Activated T-helper 1 cell treated with Interleukin-2 at 50 U/mL for 16 hours (primary cell): ENCODE data around the gene IL34.

ENCODE experiments used
- DNase-seq: peaks from one replicate; pipeline ENCODE4 v3.0.0-alpha.2; 2020; ENCODE audit warnings: low read depth

IL34 gene

GRCh38 chr16:70702624-70703023, 56.3 kb downstream of the IL34 start:
- DNase-seq = no peak

DNA sequence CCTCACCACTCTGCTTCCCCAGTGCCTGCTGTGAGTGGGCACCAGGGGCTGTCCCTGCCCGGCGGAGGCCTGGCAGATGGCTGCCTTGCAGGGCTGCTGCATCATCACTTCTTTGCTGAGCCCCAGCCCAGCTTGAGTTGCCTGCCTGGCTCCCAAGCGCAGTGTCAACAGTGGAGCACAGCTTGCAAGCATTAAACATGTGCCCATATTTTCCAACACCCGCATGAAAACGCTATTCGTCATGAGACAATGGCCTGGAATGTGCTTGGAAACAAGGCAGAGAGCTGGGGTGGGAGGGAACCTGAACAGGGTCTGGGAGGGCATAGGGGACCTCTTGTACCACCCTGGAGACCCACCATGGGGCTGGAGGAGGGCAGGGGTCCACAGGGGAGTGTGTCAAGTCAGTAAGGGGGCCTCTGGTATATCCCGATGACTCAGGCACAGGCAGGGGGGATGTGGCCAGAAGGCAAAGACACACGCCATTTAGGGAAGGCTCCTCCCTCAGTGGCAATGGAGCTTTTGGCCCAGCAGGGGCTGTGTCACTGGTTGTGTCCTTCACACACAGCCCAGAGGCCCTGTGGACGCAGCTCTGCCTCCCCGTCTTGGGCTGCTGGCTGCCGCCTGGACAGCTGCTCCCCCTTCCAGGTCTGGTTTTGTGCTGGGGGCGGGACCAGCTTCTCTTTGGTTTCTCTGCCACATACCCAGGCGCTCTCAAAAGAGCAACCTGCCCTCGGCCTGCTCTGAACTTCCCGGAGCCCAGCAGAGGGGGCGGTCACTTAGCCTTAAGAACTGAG, 56.9 kb downstream of the IL34 start:
- no peak for DNase-seq

- no peak for DNase-seq
Measured at GRCh38 chr16:70703835-70704381, 57.5 kb downstream of the IL34 start.

DNA sequence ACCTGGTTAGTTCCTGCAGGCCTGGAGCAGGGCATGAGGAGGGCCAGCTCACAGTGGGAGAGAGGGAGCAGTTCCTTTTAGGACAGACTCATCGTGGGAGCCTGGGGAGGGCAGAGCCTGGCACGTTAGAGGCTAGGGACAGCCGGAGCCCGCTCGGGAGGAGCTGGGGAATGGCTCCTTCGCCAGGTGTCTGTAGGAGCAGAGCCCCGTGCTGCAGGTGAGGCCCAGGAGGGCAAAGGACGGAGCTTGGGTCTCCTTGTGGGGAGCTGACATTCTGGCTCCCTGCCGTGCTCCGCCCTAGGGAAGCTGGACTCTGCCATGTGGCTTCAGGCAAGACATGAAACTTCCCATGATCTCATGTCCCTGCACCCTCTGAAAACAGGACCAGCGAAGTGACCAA, 58.2 kb downstream of the IL34 start:
- DNase-seq = no peak

GRCh38 chr16:70705056-70705455, 58.7 kb downstream of the IL34 start:
- DNase-seq = no peak

DNA sequence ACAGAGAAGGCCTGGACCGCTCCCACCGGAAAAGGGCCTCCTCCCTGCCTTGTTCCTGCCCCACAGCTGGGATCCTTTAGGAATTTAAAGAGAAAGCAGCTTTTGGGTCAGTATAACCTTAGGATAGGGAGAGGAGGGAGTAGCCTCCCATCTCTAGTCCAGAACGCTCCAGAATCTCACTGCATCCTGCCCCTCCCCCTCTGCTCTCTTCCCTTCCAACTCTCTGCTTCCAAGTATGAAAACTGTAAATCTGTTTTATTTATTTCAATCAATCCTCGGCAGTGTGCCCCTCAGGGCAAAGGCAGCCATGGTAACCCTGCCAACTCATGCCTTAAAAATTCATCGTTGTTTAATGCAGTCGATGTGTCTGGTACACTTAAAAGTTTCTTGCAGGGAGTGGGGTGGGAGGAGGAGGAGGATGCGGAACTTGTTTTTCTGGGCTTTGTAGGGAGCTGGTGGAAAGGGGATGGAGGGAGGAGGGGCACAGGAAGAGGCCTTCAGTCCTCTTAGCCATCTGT, 60.6 kb downstream of the IL34 start:
- DNase-seq = no peak

DNA sequence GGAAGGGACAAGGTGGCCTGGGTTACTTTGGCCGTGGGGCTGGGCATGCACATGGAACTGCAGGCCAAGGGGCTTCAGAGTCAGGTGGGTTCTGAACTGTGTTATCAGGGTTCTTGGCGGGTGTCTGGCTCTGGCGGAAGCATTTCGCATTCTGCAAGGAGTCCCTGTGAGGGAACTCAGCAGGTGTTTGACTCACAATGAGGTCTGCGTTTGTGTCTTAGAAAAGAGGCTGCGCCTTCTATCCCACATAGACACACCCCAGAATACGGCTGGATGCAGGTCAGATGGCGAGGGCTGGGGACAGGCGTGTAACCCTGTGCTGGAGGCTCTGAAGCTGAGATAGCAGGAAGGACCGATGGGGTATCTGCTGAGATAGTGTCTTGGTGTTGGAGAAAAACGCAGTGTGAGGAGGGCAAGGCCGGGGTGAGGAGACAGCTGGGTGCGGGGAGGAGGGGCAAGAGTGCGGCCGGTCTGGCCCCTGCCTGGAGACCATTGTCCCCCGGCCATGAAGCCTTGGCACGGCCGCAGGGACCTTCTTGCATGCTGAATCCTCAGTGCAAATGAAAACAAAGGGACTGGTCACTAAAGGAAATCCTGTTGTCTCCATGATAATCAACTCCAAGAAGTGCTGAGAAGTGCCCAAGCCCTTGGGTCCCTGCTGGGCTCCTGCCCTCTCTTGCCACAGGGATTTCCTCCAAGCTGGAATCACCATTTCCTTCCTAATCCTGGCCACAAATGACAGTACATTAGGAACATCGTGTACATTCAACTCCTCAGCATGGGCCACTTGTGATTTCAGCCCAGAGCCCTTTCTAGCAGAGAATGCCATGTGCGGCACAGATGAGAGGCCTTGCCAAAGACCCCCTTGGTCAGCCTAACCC, 62.2 kb downstream of the IL34 start:
- DNase-seq = no peak

DNA sequence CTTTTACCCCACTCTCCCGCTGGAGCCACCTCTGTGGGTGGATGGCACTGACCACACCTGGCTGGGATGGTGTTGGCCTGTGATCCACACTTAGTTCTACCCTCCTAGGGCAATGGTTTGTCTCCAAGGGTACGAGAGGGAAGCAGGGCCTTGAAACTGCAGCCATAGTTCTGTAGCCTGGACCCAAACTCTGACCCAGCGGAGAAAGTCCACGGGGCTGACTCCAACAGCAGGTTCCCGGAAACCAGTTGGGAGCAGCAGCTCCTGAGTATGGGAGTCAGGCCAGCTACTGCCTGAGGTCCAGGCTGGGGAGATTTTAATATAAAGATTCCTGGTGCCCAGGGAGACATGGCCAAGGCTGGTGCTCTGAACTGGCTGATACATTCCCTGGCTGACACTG, 63.1 kb downstream of the IL34 start:
- DNase-seq = no peak

DNA sequence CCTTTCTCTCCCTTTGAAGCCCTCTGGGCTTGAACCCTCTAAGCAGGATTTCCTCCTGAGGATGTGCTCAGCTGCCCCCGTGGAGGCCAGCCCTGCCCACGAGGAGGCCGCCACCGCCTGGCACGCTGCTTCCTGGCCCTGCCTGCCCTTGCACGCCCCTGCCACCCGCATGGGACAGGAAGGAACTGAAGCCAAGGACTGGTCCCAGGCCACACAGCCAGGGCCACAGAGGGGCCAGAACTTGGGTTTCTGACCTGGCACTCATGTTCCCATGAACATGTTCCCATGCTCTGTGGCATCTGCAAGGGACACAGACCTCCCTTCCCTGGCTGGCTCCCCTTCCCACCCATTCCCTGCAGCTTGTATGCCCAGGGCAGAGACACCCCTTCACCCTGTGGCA, 63.6 kb downstream of the IL34 start:
- no peak for DNase-seq
